ENCODE results near the gene CSTPP1.

- TF ChIP-seq CTCF (IDR thresholded peaks at IDR 0.05; ENCODE audit: borderline replicate concordance, extremely low read depth, low read length, poor library complexity, severe bottlenecking) (no peak), EZH2 (IDR thresholded peaks at IDR 0.05; ENCODE audit: borderline replicate concordance, low read depth, low read length, severe bottlenecking) (no peak)
These were observed 54.8 kb downstream of the CSTPP1 start for GRCh38 chr11:46991391-46991790.

Measured in DND-41 (cell line).